AG04450 (cell line): Measurements from ENCODE around the gene PLCXD3. TPM values are rescaled to one million over a fixed set of nuclear protein-coding genes. Genes with fewer than 3 reads are reported as not detected.

Source experiments
- CTCF ChIA-PET: fragments of 300-600, 350-600 bp; formaldehyde crosslinking; extraction: SDS; loops from one replicate; lab custom pipeline; 2022; ENCODE audit warnings: antibody characterized with exemption, inconsistent platforms; lab: Charles Lee
- POLR2A ChIA-PET: fragments of 350-600 bp; formaldehyde crosslinking; extraction: SDS; loops from one replicate; lab custom pipeline; 2021; ENCODE audit warnings: antibody characterized with exemption, inconsistent platforms; lab: Yijun Ruan, JAX
- DNase-seq: peaks from one replicate; pipeline ENCODE4 v3.0.0-alpha.2; 2011; ENCODE audit warnings: low read depth, low spot score
- H3K27ac ChIP-seq: one replicate; pipeline ENCODE4 v1.5.1; 2012; ENCODE audit warnings: low read depth, low read length, control low read depth
- H3K27me3 ChIP-seq: one replicate; pipeline ENCODE4 v1.6.0; 2012; ENCODE audit warnings: low read length; ENCODE audit not compliant: control insufficient read depth, insufficient read depth
- H3K4me3 ChIP-seq: 2 replicates; pipeline ENCODE4 v1.5.1; 2011; ENCODE audit warnings: mild to moderate bottlenecking, low read depth, low read length, control low read depth
- H3K9me3 ChIP-seq: 2 replicates; pipeline ENCODE4 v1.5.1; 2012; ENCODE audit warnings: low read length; ENCODE audit not compliant: control insufficient read depth, insufficient read depth
- CTCF ChIP-seq: IDR thresholded peaks from 2 replicates; pipeline ENCODE4 v1.5.1; 2011; ENCODE audit warnings: low read depth, low read length, control low read depth, inconsistent platforms
- polyA plus RNA-seq: library from polyadenylated mRNA; depleted of rRNA; stranded (reverse); fragments of >200 nt; gene quantifications from 2 replicates; pipeline ENCODE4 v1.2.3, GENCODE V29; 2011

The PLCXD3 gene
- polyA plus RNA-seq, 1 experiment: 0.02 TPM

- no peak for TF ChIP-seq CTCF
- no peaks in the 10 kb centered on the region for H3K27me3 ChIP-seq
- H3K9me3 ChIP-seq: no peaks in the 10 kb centered on the region
- no peak overlapping the region for H3K27ac ChIP-seq
- DNase-seq: no peak
- ChIA-PET POLR2A (no interaction called here), CTCF (no interaction called here)
- H3K4me3 ChIP-seq: no peak overlapping the region
These were observed 44.8 kb downstream of the PLCXD3 start for GRCh38 chr5:41465493-41466171.

GRCh38 chr5:41459557-41459956 is 50.8 kb downstream of the PLCXD3 start:
- no peak for TF ChIP-seq CTCF
- Histone ChIP-seq H3K9me3 (no peaks in the 10 kb centered on the region), H3K27ac (no peak overlapping the region), H3K4me3 (no peak overlapping the region), H3K27me3 (no peaks in the 10 kb centered on the region)
- ChIA-PET CTCF (no interaction called here), POLR2A (no interaction called here)
- DNase-seq: no peak

- ChIA-PET CTCF (interaction anchor here (1.6 kb wide), 1 partner anchor 552 kb away, joined by 4 read pairs; no protein-coding TSS in a partner anchor), POLR2A (no interaction called here)
- TF ChIP-seq CTCF: no peak
- Histone ChIP-seq H3K4me3 (no peak overlapping the region), H3K27me3 (no peaks in the 10 kb centered on the region), H3K27ac (no peak overlapping the region), H3K9me3 (no peaks in the 10 kb centered on the region)
- DNase-seq: no peak
These were observed 53.3 kb downstream of the PLCXD3 start for GRCh38 chr5:41457094-41457493.

- Histone ChIP-seq H3K4me3 (no peak overlapping the region), H3K27ac (no peak overlapping the region), H3K27me3 (no peaks in the 10 kb centered on the region), H3K9me3 (no peaks in the 10 kb centered on the region)
- POLR2A ChIA-PET: no interaction called here
- no peak for TF ChIP-seq CTCF
- CTCF ChIA-PET: interaction anchor here (1.5 kb wide), 1 partner anchor 548 kb away, joined by 5 read pairs; no protein-coding TSS in a partner anchor
- no peak for DNase-seq
These were observed 57.9 kb downstream of the PLCXD3 start for GRCh38 chr5:41452506-41452905.

GRCh38 chr5:41447650-41448510 is 62.5 kb downstream of the PLCXD3 start:
- Histone ChIP-seq H3K4me3 (no peak overlapping the region), H3K27ac (no peak overlapping the region), H3K27me3 (no peaks in the 10 kb centered on the region), H3K9me3 (no peaks in the 10 kb centered on the region)
- DNase-seq: no peak
- CTCF ChIA-PET: no interaction called here
- no peak for TF ChIP-seq CTCF
- POLR2A ChIA-PET: no interaction called here
